NCI-H2171 treated with DMSO at 0.1 percent for 48 hours (cell line): ENCODE measurements around the gene ZFHX3.

ENCODE experiments used
- DNase-seq: peaks from one replicate; lab custom pipeline; 2025; lab: John Stamatoyannopoulos, UW

Gene ZFHX3

DNA sequence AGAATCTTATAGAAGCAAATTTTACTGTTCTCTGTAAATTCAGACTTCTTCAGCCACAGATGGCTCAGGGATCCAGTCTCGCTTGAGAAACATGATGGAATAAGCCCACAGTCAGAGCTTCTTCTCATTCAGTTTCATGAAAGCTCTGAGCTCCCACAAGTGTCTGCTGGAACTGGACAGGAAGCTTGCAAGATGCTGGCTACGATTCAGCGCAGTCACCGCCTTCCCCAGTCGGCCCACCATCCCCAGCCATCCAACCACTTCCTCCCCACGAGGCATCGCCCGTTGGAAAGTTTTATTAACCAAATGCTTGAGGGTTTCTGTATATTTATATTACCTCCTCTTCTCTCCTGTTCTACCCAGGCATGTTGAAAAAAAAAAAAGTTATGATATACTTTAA is 171.7 kb downstream of the ZFHX3 start:
- no peak for DNase-seq

DNA sequence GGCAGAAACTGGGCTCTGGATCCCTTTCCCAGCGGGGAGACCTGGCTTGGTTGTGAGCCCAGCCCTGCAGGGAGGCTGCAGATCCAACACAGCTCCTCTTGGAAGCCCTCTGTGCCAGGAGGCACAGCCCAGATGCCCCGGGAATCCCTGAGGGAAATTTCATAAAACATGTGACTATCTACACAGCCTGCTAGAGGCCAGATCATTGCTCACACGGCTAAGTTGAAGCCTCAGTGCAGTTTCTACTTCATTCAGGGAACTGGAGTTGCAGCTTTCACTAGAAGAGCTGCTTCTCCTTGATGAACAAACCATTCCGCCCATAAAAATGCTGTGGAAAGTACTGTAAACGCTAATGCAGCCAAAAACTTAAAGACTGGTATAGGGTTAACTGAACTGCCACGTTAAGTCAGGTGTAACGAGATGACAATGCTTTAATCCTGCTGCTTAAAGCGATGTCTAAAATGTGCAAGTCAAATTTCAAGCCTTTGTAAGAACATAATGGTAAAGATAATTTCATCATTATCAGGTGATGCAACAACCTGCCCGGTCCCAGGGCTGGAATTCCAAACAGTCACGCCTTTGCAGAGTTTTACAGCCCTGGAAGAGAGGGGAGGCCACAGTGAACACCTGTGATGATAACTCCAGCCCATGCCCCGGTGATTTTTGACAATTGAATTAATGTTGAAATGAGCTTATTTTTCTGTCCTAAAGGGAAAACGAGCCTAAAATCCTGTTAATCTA is 172.5 kb downstream of the ZFHX3 start:
- peak; percentile 92 for DNase-seq

GRCh38 chr16:72873853-72874252 is 174.1 kb downstream of the ZFHX3 start:
- no peak for DNase-seq

DNA sequence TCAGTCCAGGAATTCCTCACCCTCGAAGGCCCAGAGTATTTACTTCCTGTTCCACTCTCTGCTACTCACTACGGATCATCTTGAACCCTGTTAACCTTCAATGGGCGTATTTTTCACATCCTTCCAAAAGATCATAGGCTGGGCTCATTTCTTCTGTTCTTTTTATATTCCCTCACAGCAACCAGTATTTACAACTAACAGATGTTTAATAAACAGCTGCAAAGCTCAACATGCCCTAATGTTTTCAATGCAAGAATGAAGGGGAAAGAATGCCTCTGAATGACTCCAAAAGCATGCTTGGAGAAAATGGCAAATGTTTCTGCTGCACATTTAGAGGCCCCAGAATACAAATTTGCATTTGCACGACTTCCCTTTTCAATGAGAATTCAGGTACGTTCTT is 174.9 kb downstream of the ZFHX3 start:
- no peak for DNase-seq

GRCh38 chr16:72865835-72866234 is 182.1 kb downstream of the ZFHX3 start:
- DNase-seq = no peak

DNA sequence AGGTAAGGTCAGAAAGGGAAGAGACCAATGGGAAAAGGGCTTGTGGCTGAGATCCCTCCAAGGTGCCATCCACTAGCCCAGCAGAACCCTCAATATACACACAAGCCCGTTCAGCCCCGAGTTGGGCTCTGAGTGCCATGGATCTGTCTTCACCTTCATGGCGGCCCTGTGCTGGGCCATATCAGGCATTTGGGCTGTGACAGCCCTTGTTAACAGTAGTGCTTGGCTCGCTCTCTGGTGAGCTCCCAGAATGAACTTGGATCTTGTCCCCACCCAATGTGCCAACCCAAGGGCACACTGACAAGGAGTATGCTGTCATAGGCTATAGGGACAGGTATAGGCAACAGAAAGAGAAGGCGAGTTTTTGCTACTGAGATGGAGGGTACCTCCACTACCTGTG is 182.7 kb downstream of the ZFHX3 start:
- no peak for DNase-seq

- DNase-seq = no peak
Measured at GRCh38 chr16:72864130-72864833, 183.6 kb downstream of the ZFHX3 start.

DNA sequence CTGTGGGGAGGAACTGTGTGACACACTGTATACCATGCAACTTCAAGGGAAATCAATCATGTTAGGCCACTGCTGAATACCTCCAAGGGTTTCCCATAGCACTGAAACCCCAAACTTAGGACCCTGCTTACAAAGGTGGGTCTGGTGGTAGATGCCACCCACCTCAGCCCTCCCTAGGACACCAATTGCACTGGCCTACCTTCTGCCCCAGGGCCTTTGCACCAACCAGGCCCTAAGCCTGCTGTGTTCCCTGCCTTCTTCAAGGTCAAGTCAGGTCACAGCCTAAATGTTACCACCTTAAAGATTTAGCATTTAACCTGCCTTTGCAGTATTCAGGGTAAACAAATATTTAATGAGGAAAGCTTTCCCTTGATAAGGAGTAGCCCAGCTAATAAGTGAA is 185.8 kb downstream of the ZFHX3 start:
- no peak for DNase-seq

GRCh38 chr16:72860726-72861562 is 187.0 kb downstream of the ZFHX3 start:
- peak; percentile 67 for DNase-seq

DNA sequence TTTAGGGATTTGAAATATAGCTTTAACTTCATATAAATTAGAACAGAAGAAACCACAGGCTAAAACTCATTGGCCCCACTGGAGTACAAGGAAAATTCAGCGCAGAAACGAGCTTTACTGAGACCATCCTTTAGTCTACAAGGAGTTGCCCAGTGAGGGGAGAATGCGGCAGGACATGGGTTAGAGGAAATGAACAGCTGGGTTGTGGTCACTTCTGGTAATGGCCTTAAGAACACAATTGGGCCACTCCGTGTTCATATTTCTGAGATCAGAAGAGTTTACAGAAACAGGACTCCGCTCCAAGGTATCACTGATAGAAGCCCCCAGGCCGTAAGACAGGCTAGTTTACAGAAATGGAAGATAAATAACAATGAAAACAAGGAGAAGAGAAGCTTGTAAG is 188.3 kb downstream of the ZFHX3 start:
- no peak for DNase-seq

- DNase-seq = no peak
Measured at GRCh38 chr16:72858665-72859493, 189.0 kb downstream of the ZFHX3 start.

DNA sequence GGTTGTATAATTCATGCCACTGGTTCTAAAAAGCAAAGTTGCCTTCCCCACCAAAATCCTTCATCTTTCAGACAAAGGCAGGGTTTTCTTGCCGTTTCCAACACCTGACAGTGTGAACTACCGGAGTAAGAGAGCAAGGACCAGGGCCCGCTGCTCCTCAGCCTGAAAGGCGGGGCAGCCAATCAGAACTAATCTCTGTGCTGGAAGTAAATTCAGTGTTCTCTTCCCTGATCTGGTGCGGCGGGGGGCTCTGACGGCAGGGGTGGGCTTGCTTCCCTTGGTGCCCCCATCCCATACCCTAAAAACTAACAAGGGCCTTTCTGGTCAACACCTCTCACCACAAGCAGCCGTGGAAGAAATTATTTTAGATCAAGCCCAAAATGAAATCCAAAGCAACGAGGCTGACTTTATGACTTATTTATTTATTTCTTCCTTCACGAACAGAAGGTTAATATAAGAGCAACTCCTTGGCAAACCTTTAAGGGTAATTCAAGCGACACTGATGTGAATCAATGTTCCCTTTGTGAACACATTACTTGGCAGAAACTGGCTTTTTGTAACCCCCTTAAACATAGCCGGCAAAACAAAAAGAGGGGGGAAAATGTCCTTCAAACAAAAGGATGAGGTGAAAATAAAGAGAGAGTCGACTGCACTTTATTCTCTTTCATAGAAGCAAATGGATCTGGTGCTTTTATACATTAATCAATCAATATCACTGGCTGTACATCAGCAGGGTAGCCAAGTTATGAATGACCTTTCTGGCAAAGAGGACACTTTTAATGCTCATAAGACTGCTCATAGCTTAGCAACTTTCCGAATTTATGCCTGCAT is 189.9 kb downstream of the ZFHX3 start:
- no peak for DNase-seq

GRCh38 chr16:72856797-72857196 is 191.1 kb downstream of the ZFHX3 start:
- no peak for DNase-seq

- no peak for DNase-seq
Measured at GRCh38 chr16:72854267-72854959, 193.5 kb downstream of the ZFHX3 start.

GRCh38 chr16:72853575-72854266 is 194.2 kb downstream of the ZFHX3 start:
- DNase-seq = no peak

GRCh38 chr16:72852421-72852820 is 195.5 kb downstream of the ZFHX3 start:
- DNase-seq = no peak

DNA sequence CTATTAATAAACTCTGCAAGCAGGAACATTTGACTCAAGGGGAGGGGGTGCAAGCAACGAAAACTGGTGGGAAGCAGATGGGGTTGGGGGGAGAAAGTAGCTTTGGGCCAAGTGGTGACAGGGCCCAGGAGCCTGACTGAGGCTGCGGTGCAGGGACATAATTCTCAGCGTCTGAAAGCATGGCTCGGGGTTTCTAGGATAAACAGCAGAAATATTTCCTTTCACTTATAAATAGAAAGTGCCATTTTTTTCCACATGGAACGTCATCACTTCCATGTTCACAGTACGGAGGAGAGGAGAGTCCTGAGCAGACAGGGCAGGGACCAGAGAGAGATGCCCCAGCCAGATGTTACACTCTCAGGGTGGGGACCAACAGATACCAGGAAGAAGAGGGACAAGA is 197.1 kb downstream of the ZFHX3 start:
- DNase-seq = no peak

GRCh38 chr16:72850021-72850420 is 197.9 kb downstream of the ZFHX3 start:
- no peak for DNase-seq

DNA sequence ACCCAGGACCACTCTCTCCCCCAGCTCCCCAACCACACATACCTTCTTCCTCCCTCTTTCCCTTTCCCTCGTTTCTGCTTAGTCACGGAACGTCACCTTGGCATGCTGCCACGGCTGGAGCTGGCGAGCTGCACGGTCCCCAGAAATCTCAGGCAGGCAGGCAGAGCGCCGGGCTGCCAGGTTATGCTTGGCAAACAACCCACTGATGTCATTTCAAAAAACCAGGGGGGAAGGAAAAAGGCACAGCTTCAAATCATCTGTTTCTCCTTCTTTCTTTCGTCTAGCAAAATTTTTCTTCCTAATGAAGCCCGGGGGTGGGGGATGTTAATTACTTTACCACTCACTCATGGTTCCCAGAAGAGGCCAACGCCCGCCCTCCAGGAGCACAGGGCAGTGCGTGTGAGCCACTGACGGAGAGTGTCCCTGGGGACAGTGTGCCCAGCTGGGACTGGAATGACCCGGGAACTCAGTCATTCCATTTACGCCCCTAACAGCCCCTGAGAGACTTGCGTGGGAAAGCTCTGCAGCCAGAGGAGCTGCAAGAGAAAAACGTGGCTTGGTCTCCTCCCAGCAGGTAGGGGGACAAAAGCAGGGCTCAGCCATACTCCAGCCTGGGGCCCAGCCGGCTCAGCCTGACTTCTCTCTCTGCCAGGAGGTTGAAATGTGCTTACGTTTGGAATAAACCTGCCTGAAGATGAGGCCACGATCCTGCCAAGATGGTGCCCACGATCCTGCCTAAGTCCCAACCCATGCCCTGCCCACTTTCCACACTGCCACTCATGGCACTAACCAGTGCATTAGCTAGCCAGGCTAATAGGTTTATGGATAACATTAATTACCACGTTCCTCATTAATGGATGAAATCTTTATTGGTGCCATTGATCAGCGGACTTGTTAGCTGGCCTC is 198.9 kb downstream of the ZFHX3 start:
- peak; percentile 82 for DNase-seq
